Cerebellar nuclear complex (tissue), 1 donor: ENCODE results near the gene NRXN3.

Experiments
- DNase-seq, 2 experiments: peaks; one replicate each; lab custom pipeline; 2025; lab: John Stamatoyannopoulos, UW

NRXN3 gene

DNA sequence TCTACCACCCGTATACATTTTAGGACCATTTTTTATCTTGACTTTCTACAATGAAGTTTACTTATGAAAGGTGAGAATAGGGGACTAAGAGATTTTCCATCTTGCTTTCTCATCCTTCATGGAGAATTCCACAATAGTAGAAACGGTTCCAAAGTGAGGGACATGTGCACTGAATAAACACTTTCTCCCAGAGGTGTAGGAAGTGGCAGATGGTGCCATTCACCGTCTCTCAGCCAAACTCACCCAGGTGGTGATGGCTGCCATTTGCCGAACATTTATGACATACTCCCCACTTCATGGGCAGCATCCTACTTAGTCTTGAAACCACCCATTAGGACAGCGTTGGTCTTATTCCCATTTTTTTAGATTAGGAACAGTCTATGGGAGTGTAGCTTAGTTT is 1500.6 kb downstream of the NRXN3 start:
- DNase-seq = no peak

DNA sequence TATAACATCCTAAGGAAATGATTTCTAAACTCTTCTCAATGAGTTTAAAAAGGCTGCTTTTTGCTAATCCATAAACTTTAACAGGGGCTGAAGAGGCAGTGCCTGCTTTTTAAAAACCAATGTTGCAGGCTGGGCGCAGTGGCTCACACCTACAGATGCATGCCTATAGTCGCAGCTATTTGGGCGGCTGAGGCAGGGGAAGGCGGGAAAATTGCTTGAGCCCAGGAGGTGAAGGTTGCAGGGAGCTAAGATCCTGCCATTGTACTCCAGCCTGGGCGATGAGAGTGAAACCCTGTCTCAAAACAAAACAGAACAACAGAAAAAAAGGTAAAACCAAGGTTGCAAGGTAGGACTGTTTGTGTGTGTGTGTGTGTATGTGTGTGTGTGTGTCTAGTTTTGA is 1509.9 kb downstream of the NRXN3 start:
- no peak for DNase-seq

DNA sequence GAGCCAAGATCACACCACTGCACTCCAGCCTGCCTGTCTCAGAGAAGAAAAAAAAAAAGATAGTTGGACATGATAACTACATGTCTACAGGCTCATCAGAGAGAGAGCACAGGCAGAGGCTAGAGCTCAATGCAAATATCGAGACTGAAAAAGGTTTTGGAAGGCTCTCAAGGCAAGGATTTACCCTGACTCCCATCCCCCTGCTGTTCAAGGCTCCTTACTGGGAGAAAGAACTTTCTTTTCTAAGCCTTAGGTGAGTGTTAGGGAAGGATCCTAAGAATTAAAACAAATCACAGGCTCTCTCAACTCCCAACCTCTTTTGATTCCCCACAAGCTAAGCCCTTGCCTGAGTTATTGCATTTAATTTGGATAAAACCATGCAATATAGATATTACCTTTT is 1516.0 kb downstream of the NRXN3 start:
- DNase-seq = no peak

DNA sequence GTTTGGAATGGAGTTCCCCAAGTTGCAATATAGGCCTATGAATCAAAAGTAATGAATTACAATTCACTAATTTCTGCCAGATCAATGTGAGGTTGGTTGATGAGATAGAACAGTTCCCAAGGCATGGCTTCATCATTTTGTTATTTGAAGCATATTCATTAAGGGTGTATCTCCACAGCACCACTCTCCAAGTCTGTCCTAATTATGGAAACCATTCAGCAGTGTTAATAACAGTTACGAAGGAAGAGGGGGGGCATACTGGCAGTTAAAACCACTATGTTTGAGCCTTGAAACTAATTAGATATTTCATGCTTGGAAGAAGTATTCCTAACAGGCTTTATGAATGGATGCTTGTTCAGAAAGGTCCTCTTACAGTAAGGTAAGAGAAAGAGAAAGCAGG is 1520.8 kb downstream of the NRXN3 start:
- DNase-seq = no peak

DNA sequence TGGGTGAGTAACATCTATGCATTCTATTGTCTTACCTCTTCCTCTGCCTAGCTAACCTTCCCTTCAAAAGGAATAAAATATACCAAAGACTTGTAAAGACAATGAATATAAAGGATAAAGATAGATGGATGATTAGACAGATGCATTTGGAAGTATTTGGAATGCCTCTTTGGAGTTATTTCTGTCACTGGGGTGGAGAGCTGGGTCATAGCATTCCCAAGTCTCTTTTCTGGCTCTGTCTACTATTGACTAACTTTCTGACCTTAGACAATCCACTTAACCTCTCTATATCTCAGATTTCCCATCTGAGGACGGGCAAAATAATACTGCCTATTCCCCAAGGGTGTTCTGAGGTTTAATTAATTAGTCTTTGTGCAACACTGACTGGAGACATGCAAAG is 1523.8 kb downstream of the NRXN3 start:
- DNase-seq = no peak

DNA sequence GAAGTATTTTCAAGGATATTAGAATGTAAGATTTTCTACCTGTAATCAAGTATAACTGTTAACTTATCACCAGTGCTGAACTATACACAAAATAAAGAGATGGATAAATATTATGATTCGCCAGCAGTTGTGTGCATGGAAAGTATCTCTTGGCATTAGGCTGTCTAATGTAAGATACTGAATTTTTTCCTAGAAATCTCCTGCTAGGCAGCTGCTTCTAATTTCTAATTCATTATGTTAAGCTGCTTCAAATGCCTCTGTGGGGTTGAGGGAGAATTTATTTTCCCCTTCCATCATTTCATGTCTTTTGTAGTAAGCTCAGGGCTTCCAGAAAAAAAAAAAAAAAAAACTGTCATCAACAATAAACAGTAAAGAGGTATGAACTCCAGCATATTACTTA is 1525.1 kb downstream of the NRXN3 start:
- DNase-seq = no peak

DNA sequence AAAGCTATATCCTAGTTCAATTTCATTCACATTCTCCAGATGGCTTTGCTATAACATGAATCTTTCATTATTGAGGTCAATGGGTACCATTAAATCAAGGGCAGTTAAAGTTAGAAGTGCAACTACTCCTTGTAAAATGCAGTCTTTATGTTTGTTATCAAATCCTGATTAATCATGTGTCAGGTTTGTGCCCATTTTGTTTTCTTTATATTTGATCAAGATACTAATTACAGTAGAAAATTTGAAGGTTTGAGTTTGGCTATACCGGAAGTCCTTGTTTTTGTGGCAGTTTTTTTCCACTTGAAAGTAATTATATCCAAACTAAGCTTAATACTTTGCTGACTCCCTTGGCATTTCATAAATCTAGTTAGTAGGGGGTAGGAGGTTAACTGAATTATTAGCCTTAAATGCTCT is 1528.1 kb downstream of the NRXN3 start:
- no peak for DNase-seq

DNA sequence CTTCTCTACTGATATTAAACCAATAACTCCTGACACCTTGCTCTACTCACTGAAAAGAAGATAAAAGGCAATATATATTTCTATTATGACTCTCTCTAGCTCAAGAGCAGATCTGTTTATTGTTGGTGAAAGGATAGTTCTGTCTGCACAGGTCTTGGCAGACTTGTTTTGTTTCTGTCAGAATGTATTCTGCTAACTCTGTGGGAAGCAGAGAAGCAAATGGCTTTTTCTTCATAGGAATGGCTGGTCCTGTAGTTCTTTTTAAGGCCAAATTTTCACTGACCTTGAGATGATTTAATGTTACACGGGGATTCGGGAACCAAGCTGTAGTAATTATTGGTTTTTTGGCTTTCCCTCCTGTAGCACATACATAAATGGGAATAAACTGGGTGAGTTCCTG is 1529.0 kb downstream of the NRXN3 start:
- peak; percentile 45 to 68 for DNase-seq

DNA sequence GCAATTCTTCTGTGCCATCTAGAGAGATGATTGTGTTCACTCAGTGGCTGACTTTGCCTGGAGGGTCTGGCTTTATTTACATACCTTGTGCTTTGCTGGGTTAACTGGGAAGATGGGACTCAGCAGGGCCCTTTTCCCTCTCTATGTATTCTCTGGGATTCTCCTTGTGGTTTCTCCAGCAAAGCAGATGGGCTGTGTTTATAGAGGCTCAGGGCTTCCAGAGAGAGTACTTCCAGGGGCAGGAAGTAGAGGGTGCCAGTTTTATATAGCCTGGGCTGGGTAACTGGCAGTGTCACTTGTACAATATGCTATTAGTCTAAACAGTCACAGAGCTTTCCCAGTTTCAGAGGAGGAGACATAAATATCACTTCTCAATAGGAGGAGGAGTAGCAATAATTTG is 1531.2 kb downstream of the NRXN3 start:
- peak; percentile 60 to 80 for DNase-seq

DNA sequence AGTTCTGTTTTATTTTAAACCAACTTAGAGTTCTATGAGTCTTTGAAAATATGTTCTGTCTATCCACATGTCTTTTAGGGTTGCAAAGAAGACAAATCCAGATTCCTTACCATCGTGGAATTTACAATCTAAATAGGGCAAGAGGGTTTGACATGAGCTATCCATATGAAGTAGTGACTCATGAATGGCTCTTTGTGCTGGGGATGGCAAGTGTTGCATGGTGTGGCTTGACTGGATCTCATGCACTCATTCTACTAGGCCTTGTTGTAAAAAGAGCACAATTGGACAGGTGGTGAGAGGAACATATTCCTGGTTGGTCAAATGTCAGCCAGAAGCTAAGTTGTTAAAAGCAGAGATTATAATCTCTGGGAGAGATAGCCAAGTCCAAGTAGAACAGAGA is 1532.0 kb downstream of the NRXN3 start:
- no peak for DNase-seq

DNA sequence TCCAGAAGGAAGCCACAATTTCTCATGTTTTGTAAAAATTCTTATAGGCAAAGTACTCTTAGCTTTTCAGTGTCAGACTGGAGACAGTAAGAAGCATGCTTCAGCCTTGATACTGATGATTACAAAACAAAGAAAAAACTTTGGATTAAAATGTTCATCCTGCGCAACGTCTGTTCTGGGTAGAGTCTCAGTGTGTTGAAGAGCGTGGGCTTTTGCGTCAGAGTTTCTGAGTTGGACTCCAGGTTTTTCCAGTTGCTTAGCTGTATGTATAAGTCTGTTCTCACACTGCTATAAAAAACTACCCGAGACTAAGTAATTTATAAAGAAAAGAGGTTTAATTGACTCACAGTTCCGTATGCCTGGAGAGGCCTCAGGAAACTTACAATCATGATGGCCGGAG is 1533.0 kb downstream of the NRXN3 start:
- no peak for DNase-seq

DNA sequence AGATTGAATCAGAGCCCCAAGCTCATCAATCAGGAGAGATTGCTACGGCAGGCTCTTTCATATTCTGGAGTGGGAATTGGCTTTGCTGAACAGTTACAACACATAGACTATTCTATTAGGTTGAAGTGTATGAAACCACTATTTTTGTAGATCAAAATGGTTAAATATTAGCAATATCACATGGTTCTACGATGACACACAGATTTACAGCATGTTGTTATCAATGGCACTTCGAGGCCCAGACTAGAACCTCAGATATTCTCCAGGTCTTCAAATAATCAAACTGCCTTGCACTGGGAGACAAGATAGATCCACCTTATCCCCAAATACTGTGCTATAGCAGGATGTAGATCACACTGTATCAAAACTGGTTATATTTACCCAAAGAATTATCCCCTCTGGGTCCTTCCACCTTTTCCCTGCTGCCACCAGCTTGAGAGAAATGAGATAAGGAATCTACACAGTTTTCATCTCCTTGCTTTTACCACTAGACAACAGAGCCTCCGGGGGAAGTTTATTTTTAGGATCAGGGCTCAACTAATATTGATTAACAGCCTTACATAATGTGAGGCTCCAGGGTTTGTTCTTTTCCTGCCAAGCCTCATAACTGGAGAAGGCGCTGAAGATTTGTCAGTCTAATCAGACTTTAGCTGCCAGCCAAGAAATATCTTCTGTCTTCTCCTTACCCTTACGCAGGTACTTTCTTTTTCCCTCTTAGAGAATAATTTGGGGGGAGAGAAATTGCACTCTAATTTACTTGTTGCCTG is 1534.1 kb downstream of the NRXN3 start:
- no peak for DNase-seq

DNA sequence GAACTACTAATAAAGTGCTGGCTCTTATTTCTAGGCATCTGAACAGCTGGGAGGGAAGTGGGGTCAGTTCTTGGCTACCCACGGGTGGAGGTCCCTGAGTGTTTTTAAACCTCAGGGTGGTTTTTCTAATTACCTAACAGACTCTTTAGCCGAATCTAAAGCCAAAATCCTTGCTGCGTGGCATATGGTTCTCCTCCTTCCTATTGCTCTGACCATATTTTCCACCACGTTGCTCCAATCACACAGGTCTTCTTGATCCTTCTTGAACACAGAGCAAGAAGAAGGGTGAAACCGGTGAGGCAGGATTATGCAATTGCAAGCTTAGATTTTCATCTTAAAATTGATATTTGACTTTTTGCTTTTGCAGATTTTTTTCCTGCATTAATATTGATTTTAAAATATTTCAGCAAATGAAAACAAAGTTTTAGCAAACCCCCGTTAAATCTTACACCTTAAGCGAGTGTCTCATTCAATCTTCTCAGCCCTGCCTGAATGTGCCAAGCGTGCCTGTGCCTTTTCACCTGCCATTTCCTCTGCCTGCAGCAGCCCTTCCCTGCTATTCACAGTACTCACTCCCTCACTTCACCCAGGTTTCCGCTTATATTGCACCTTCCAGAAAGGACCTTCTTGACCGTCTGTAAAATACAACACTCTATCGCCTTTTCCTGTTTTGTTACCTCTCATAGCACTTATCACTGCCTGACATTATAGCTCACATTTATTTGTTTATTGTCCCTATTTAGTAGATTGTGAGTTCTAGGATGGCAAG is 1535.1 kb downstream of the NRXN3 start:
- peak; percentile 43 to 78 for DNase-seq

DNA sequence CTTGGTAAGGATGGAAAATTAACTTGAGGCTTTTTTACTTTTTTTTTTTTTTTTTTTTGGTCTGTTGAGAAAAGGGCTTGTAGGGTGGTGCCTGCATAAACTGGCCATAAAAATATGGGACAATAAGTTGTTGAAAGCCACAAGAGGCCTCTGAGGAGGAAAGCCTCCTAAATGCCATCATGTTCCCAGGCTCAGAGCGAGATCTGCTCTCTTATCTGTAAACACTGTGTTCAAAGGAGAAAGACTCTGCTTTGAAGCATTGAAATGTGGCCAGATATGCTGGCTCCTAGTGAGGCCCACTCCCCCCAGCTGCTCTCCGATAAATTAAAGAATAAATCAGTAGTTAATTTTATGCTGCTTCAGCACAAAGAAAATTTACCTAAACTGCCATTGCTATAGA is 1536.2 kb downstream of the NRXN3 start:
- no peak for DNase-seq

DNA sequence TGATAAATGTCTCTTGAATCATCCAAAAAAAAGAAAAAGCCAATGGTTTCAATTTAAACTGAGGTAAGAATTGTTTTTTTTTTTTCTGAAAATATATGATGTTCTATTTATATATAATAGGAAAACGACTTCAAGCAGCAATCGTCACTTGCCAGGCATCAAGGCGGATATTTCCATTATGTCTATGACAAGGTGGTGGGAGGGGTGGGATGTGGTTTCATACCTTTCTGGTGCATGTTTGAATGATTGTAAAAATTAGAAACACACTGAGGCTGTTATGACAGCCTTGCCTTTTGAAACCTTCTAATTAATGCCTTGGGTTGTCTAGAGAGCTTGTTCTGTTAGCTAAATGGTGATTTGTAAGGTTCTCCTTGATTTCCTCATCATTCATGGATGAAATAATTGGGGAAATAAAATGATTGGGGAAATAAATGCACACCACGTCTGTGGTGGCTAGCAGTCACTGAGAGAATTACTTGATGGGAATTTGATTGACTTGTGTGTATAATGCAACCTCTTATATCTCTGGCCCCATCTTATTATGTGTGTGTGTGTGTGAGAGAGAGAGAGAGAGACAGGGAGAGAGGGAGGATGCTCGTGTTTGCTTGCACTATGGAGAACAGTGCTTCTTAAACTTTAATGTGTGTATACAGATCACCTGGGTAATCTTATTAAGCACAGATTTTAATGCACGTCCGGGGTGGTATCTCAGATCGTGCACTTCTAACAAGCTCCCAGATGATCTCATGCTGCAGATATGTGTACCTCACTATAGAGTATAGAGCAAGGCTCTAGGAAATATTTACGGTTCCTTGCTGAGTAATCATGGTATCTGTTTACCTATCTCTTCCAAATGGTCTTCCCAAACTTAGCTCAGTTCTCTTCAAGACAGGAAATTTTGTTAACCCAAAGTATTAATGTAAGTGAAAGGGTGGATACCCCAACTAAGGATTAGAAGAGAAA is 1538.5 kb downstream of the NRXN3 start:
- no peak for DNase-seq

DNA sequence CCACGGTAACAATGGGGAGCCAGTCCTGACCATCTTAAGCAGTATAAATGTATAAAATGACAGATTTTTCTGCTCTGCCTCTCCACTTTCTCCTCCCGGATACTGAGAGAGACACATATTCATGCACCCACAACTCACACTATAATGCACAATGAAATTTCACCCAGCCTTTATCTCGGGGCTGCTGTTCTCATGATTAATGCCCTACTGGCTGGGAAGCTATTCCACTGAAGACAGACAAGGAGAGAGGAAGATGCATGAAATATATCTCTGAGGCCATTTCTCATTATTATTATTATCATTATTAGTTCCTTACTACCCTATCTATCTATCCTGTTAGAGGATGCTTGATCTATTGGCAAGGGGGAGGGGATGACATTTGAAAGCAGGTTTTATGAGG is 1539.4 kb downstream of the NRXN3 start:
- DNase-seq = no peak

DNA sequence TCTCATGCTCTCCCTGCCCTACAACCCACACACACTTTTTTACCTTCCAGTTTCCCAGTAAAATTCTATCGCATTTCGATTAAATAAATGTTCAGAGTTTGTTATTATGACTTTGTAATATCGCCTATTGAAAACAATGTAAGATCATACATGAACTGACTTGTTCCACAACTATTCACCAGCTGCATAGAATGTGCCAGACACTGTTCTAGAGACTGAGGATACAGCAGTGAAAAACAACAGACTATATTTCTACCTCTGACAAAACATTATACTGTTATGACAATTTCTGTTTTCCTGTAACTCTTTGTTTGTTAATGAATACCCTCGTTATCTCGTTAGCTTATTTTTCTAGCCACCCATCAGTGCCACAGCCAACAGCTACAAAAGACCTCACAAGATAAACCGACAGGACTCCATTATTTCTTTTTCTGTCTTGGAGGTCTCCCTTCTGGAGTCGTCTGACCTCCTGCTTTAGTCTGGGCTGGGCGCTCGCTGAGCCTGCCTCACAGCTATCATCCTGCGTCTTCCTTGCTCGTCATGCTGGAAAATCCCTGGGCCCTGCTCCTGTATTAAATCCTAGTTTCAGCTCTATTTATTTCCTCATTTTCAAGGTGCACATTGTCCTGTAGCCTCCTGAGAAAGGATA is 1542.3 kb downstream of the NRXN3 start:
- DNase-seq = no peak

DNA sequence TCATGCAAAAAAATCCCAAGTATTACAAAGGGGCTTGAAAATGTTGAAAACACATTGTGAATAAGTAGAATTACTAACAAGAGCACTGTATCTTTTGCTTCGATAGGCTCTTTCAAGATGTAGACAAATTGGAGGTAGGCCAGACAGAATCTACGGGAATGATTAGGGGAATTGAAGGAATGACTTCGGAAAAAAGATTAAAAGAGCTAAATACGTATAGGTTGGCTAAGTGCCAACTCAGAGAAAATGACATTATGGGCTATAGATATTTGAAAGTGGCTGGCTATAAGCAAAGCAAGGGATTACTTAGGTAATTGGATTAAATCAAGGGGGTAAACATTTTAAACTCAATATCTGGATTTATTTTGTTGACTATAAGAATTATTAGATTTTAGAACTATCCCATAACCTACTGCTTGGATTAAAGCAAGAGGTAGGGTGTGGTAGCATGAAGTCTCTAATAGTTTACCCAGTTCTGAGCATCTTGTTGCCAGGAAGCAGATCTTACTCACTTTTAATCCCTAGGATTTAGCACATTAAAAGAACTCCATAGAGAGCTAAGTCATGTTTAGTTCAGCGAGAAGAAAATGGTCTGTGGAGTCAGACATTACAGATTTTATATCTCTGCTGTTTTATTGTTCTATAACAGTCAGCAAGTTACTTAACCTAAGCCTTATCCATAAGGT is 1551.4 kb downstream of the NRXN3 start:
- DNase-seq = no peak

DNA sequence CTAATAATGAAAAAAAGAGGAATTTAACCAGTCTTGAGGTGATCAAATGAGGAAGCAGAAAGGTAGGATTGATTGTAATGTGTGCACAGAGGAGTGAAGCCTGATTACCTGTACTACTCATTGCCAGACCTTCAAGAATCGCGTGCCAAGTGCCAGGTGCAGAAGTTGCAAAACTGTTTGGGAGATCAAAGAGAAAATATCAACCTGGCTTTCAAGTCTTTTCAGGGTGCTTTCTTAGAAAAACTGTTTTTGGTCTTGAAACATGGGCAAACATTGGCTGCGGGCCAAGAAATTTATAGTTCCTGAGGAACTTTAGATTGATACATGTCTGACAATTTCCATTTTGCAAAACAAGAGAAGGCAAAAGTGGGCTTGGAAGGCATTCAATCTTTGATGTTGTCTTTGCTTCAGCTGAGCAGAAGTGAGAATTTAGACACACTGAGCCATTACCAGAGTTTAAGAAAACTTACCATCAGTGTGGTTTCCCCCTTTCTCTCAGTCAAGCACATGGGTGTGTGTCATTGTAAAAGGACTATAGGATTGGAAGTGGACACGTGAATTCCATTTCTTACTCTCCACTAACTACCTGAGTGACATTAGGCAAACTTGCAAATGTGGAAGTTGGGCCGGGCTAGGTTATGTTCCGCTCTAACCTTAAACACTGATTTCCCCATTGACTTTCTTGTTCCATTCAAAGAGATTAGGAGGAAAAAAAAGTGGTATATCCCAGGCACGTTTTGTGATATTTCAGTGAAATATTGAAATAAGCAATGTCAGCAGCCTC is 1555.0 kb downstream of the NRXN3 start:
- no peak for DNase-seq

DNA sequence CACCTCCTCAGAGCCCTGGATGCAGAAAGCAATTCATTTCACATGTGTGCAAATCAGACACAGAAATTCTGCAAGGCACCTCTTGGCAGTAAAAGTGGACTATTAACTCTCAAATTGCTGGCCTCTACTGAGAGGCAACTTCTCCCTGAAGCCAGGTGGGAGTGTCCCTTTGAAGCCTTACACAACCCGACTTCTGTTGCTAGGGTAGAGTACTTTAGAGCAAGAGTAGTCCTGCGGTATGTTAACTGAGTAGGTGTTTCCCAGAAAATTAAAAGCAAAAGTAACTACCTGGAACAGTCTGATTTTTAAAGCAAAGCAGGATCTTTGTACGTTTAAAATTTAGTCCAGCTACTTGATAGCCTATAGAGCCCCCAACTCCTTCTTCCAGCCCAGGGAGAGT is 1557.7 kb downstream of the NRXN3 start:
- DNase-seq = no peak

DNA sequence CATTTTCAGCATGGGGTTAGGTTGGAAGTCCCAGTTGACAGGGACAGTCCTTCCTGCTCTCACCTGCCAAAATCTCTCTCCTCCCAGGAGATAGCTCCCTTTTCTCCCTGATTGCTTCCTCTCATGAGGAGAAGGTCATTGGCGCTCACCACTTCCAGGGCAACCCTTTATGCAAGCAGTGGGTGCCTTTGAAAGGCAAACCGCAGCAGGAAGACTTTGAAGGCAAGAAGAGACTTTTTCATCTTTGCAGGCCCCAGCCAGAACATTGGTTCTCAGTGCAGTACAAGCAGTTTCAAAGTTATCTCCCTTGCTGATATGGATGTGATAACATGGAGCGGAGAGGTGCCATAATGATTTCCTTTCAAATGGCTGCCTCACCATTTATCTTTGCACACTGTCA is 1558.2 kb downstream of the NRXN3 start:
- DNase-seq = no peak
